SH-SY5Y (cell line): ENCODE measurements around the gene CD177.

Experiments
- GATA2 ChIP-seq: IDR thresholded peaks from 2 replicates; pipeline ENCODE4 v1.6.1; 2011; ENCODE audit warnings: mild to moderate bottlenecking, low read depth, low read length
- GATA3 ChIP-seq: IDR thresholded peaks from 2 replicates; pipeline ENCODE4 v1.6.1; 2011; ENCODE audit warnings: low read depth, mild to moderate bottlenecking, low read length, moderate library complexity

GRCh38 chr19:43318796-43319314, 34.6 kb upstream of the CD177 start:
- TF ChIP-seq GATA3 (no peak), GATA2 (no peak)
